ENCODE results near the gene CYGB.
"Not testable (repeated sequence)": the region's sequence is repeated elsewhere in the genome, so short reads cannot be mapped to it uniquely, and the experiment has no call there.

DNA sequence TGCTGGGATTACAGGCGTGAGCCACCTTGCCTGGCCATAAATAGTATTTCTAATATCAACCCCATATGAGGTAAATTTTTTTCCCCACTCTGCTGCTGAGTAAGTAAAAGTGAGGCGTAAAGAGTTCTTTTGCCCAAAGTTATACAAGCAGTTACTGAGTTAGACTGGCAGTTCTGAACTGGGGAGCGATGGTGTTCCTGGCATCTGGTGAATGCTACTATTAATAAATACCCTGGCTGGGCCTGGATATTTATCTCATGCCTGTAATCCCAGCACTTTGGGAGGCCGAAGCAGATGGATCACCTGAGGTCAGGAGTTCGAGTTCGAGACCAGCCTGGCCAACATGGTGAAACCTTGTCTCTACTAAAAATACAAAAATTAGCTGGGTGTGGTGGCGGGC lies 22.0 kb upstream of the CYGB start:
- not testable (repeated sequence) for TF ChIP-seq ZNF577 (CRISPR knock-in tag; IDR thresholded peaks at IDR 0.05; ENCODE audit: borderline replicate concordance, low read depth); KLF9 (CRISPR knock-in tag; IDR thresholded peaks at IDR 0.05; ENCODE audit: low read depth); ZNF740 (CRISPR knock-in tag; IDR thresholded peaks at IDR 0.05); ELF4 (CRISPR knock-in tag; IDR thresholded peaks at IDR 0.05; ENCODE audit: borderline replicate concordance)
- TF ChIP-seq, protein P1, sequence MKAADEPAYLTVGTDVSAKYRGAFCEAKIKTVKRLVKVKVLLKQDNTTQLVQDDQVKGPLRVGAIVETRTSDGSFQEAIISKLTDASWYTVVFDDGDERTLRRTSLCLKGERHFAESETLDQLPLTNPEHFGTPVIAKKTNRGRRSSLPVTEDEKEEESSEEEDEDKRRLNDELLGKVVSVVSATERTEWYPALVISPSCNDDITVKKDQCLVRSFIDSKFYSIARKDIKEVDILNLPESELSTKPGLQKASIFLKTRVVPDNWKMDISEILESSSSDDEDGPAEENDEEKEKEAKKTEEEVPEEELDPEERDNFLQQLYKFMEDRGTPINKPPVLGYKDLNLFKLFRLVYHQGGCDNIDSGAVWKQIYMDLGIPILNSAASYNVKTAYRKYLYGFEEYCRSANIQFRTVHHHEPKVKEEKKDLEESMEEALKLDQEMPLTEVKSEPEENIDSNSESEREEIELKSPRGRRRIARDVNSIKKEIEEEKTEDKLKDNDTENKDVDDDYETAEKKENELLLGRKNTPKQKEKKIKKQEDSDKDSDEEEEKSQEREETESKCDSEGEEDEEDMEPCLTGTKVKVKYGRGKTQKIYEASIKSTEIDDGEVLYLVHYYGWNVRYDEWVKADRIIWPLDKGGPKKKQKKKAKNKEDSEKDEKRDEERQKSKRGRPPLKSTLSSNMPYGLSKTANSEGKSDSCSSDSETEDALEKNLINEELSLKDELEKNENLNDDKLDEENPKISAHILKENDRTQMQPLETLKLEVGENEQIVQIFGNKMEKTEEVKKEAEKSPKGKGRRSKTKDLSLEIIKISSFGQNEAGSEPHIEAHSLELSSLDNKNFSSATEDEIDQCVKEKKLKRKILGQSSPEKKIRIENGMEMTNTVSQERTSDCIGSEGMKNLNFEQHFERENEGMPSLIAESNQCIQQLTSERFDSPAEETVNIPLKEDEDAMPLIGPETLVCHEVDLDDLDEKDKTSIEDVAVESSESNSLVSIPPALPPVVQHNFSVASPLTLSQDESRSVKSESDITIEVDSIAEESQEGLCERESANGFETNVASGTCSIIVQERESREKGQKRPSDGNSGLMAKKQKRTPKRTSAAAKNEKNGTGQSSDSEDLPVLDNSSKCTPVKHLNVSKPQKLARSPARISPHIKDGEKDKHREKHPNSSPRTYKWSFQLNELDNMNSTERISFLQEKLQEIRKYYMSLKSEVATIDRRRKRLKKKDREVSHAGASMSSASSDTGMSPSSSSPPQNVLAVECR (CRISPR knock-in tag; IDR thresholded peaks at IDR 0.05; ENCODE audit: borderline replicate concordance): not testable (repeated sequence)
